ENCODE measurements around the gene SNUPN.

The SNUPN gene

DNA sequence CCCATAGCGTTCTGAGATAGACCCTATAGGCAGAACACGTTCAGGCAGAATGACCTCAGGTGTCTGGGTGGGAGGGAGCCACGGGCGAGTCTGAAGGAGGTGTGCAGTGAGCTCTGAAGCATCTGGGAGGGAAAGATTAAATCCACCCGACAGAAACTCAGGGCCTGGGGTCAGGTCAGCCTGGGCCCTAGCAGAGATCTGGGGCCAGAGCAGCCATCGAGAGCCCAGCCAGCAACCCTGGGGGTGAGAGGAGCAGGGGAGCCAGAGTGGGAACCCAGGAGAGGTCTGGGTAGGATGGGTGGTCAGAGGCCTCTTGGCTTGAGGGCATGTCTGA, 44.3 kb upstream of the SNUPN start:
- TF ChIP-seq, protein P1, sequence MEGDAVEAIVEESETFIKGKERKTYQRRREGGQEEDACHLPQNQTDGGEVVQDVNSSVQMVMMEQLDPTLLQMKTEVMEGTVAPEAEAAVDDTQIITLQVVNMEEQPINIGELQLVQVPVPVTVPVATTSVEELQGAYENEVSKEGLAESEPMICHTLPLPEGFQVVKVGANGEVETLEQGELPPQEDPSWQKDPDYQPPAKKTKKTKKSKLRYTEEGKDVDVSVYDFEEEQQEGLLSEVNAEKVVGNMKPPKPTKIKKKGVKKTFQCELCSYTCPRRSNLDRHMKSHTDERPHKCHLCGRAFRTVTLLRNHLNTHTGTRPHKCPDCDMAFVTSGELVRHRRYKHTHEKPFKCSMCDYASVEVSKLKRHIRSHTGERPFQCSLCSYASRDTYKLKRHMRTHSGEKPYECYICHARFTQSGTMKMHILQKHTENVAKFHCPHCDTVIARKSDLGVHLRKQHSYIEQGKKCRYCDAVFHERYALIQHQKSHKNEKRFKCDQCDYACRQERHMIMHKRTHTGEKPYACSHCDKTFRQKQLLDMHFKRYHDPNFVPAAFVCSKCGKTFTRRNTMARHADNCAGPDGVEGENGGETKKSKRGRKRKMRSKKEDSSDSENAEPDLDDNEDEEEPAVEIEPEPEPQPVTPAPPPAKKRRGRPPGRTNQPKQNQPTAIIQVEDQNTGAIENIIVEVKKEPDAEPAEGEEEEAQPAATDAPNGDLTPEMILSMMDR (IDR thresholded peaks at IDR 0.05; ENCODE audit: borderline replicate concordance, control extremely low read depth, extremely low read depth, insufficient read depth, missing control alignments): no peak
- no peak for DNase-seq (ENCODE audit: low spot score)
- in situ Hi-C loops (cut with MboI; ENCODE audit: low sequenced_read_pairs, unreplicated experiment): no loop called here

DNA sequence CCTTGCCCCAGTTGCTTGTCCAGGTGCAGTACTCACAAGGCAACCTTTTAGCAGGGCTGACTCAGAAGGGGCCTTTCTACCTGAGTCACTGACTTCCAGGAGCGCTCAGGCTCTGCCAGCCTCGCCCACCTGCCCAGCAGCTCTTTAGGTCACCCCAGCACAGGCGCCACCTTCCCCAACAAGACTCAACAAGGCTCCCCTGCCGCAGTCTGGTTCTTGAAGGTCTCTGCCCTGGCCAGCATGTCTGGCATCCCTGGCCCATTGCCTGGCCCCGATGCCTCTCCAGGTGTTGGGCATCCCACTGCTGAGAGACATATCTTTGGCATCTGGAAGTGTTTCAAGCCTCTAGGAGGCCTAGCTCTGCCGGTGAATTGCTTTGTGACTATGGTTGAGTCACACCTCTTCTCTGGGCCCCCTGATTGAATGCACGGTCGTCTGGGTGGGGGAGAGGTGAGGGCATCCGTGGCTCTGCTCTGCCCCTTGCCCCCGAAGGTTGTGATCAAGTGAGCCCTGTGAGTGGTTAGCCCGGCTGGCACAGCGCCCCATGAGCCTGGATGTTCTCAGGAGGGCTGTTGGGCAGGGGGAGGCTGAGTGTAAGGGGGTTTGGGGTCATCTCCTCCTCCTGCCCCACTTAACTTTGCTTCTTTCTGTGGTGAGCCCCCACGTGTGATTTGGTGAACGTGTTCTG, 43.8 kb upstream of the SNUPN start:
- TF ChIP-seq, protein P1 (IDR thresholded peaks at IDR 0.05; ENCODE audit: borderline replicate concordance, control extremely low read depth, extremely low read depth, insufficient read depth, missing control alignments): no peak
- DNase-seq (ENCODE audit: low spot score): no peak
- in situ Hi-C loops (cut with MboI; ENCODE audit: low sequenced_read_pairs, unreplicated experiment): no loop called here

GRCh38 chr15:75666823-75667501, 41.4 kb upstream of the SNUPN start:
- no peak for DNase-seq (ENCODE audit: low spot score)
- TF ChIP-seq, protein P1 (IDR thresholded peaks at IDR 0.05; ENCODE audit: borderline replicate concordance, control extremely low read depth, extremely low read depth, insufficient read depth, missing control alignments): no peak
- in situ Hi-C loops (cut with MboI; ENCODE audit: low sequenced_read_pairs, unreplicated experiment): no loop called here

DNA sequence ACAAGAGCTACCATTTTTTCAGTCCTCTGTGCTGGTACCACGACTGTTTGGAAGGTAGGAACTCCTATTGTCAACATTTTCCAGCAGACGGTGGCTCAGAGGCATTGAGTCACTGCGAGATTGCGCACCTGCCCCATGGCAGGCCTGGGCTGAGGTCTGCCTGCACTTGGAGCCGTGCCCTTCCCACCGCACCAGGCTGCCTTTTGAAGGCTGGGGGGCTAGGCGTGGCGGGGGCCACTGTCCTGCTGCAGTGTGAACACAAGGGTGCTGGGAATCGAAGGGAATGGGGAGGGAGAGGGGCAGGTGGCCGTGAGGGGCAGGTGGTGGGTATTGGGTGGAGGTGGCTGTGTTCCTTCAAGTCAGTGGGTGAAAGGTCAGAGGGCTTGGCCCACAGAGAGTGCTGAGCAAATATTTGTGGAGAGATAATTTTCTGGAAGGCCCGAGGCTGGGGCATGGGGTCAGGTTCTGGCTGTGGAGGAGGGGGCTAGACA, 38.5 kb upstream of the SNUPN start:
- in situ Hi-C loops (cut with MboI; ENCODE audit: low sequenced_read_pairs, unreplicated experiment): no loop called here
- TF ChIP-seq, protein P1 (IDR thresholded peaks at IDR 0.05; ENCODE audit: borderline replicate concordance, control extremely low read depth, extremely low read depth, insufficient read depth, missing control alignments): no peak
- no peak for DNase-seq (ENCODE audit: low spot score)

GRCh38 chr15:75662823-75663519, 37.4 kb upstream of the SNUPN start:
- TF ChIP-seq, protein P1 (IDR thresholded peaks at IDR 0.05; ENCODE audit: borderline replicate concordance, control extremely low read depth, extremely low read depth, insufficient read depth, missing control alignments): no peak
- no peak for DNase-seq (ENCODE audit: low spot score)
- in situ Hi-C loops (cut with MboI; ENCODE audit: low sequenced_read_pairs, unreplicated experiment): no loop called here

DNA sequence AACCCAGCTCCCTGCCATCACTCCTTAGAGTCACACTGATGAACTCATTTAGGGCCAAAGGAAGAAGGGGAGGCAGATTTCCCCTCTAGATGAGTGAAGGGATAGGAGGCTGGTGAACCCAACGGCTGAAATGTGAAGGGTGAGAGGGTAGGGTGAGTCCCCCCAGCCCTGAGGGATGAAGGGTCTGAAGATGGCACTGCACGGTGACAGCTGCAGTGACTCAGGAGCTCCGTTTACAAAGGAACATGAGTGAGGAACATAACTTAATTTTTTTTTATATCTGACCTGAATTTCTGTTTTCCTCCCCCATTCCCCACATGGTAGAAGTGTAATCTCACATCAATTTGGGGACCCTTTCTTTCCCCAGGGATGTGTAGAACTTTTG, 36.2 kb upstream of the SNUPN start:
- TF ChIP-seq, protein P1 (IDR thresholded peaks at IDR 0.05; ENCODE audit: borderline replicate concordance, control extremely low read depth, extremely low read depth, insufficient read depth, missing control alignments): no peak
- no peak for DNase-seq (ENCODE audit: low spot score)
- in situ Hi-C loops (cut with MboI; ENCODE audit: low sequenced_read_pairs, unreplicated experiment): no loop called here
